GM23248 (cell line): ENCODE data around the gene SRRM5. TPM values are rescaled to one million over a fixed set of nuclear protein-coding genes. Genes with fewer than 3 reads are reported as not detected.
"Not testable (repeated sequence)": the region's sequence is repeated elsewhere in the genome, so short reads cannot be mapped to it uniquely, and the experiment has no call there.

Experiments
- DNase-seq: peaks from one replicate; pipeline ENCODE4 v3.0.0-alpha.2; 2015
- H2AFZ ChIP-seq: fragments of 200-600 bp; sonication (generic); 2 replicates; pipeline ENCODE4 v1.6.1; 2016; ENCODE audit warnings: antibody characterized with exemption
- H3F3A ChIP-seq: fragments of 200-600 bp; sonication (generic); 2 replicates; pipeline ENCODE4 v1.6.1; 2016; ENCODE audit warnings: mild to moderate bottlenecking, antibody characterized with exemption, mixed run types; ENCODE audit not compliant: insufficient read depth
- H3K27ac ChIP-seq: fragments of 200-600 bp; sonication (generic); 2 replicates; pipeline ENCODE4 v1.5.1; 2016; ENCODE audit warnings: mild to moderate bottlenecking
- H3K27me3 ChIP-seq: fragments of 200-600 bp; sonication (generic); replicated peaks from 2 replicates; pipeline ENCODE4 v1.6.1; 2016; ENCODE audit warnings: mild to moderate bottlenecking; ENCODE audit not compliant: insufficient read depth
- H3K36me3 ChIP-seq: fragments of 200-600 bp; sonication (generic); 2 replicates; pipeline ENCODE4 v1.6.1; 2016; ENCODE audit warnings: low read depth, mild to moderate bottlenecking
- H3K4me1 ChIP-seq: fragments of 200-600 bp; sonication (generic); 2 replicates; pipeline ENCODE4 v1.6.1; 2016; ENCODE audit warnings: mild to moderate bottlenecking; ENCODE audit not compliant: insufficient read depth
- H3K4me2 ChIP-seq: fragments of 200-600 bp; sonication (generic); one replicate; pipeline ENCODE4 v1.6.1; 2016; ENCODE audit warnings: mild to moderate bottlenecking; ENCODE audit not compliant: unreplicated experiment
- H3K4me3 ChIP-seq: fragments of 200-600 bp; sonication (generic); 2 replicates; pipeline ENCODE4 v1.5.1; 2016; ENCODE audit warnings: mild to moderate bottlenecking
- H3K79me2 ChIP-seq: fragments of 200-600 bp; sonication (generic); 2 replicates; pipeline ENCODE4 v1.6.1; 2016; ENCODE audit warnings: mild to moderate bottlenecking; ENCODE audit not compliant: insufficient read depth
- H3K9ac ChIP-seq: fragments of 200-600 bp; sonication (generic); 2 replicates; pipeline ENCODE4 v1.6.1; 2016; ENCODE audit warnings: mild to moderate bottlenecking
- H3K9me2 ChIP-seq: fragments of 200-600 bp; sonication (generic); 2 replicates; pipeline ENCODE4 v1.6.1; 2016; ENCODE audit warnings: mixed run types, mild to moderate bottlenecking, moderate library complexity; ENCODE audit not compliant: insufficient read depth
- H3K9me3 ChIP-seq: fragments of 200-600 bp; sonication (generic); one replicate; pipeline ENCODE4 v1.6.1; 2017; ENCODE audit warnings: low read depth
- H4K20me1 ChIP-seq: fragments of 200-600 bp; sonication (generic); 2 replicates; pipeline ENCODE4 v1.6.0; 2016; ENCODE audit not compliant: insufficient read depth
- EZH2 ChIP-seq: fragments of 200-600 bp; sonication (generic); IDR thresholded peaks from 2 replicates; pipeline ENCODE4 v1.6.1; 2018; ENCODE audit warnings: antibody characterized with exemption, mild to moderate bottlenecking; ENCODE audit not compliant: insufficient read depth, poor library complexity, severe bottlenecking
- EZH2phosphoT487 ChIP-seq: fragments of 200-600 bp; sonication (generic); IDR thresholded peaks from 2 replicates; pipeline ENCODE4 v1.6.1; 2018; ENCODE audit warnings: antibody characterized with exemption, moderate library complexity, mild to moderate bottlenecking, low read depth; ENCODE audit not compliant: insufficient read depth
- WGBS, 2 experiments: methylation state at CpG; one replicate each; pipeline ENCODE4 v1.1.6; 2015 to 2017; ENCODE audit warnings: low lambda C conversion rate in 2 of 2, low coverage in 1 of 2; ENCODE audit errors: missing lambda C conversion rate in 2 of 2; 5-methylcytosine and 5-hydroxymethylcytosine counted together
- in situ Hi-C: fragments of 300-500 bp; cut with MboI; formaldehyde crosslinking; loops from 2 replicates; pipeline ENCODE4 v1.15.0; 2020
- polyA plus RNA-seq: library from polyadenylated mRNA; unstranded; fragments of >200 nt; fragmentation: Nextera tagmentation; extraction: Ambion mirVana; gene quantifications from 2 replicates; pipeline ENCODE4 v1.2.1, GENCODE V29; 2016
- total RNA-seq: library from RNA; depleted of rRNA; stranded (reverse); fragments of >200 nt; shearing (Covaris generic); gene quantifications from 2 replicates; pipeline ENCODE4 v1.2.3, GENCODE V29; 2014

Gene SRRM5
- total and polyA plus RNA-seq, 2 experiments from 2014 or later: not detected

- Histone ChIP-seq H3K4me3 (no peak overlapping the region), H3K27ac (no peak overlapping the region), H3K9me3 (no peaks in the 10 kb centered on the region), H3K9ac (no peak overlapping the region), H3K36me3 (no peaks in the 10 kb centered on the region), H3F3A (peaks cover 4% of the 10 kb centered on the region; the same call in 1 of the 2 replicates), H3K4me2 (no peak overlapping the region), H3K9me2 (no peaks in the 10 kb centered on the region), H2AFZ (no peak overlapping the region; the same call in 1 of the 2 replicates), H3K79me2 (no peaks in the 10 kb centered on the region), H3K4me1 (no peaks in the 10 kb centered on the region), H4K20me1 (no peaks in the 10 kb centered on the region), H3K27me3 (no peaks in the 10 kb centered on the region)
- TF ChIP-seq EZH2phosphoT487: no peak
- no peak for TF ChIP-seq EZH2
- in situ Hi-C loops: no loop called here
- WGBS, 2 experiments: 68 to 70% methylated on average over 7 of the region's 7 CpGs
- DNase-seq: no peak
Observed at GRCh38 chr19:43581467-43581866, 30.4 kb upstream of the SRRM5 start.

GRCh38 chr19:43582495-43582894, 29.4 kb upstream of the SRRM5 start:
- H3K36me3 ChIP-seq: peaks cover 6% of the 10 kb centered on the region; the same call in 1 of the 2 replicates
- H3K9me3 ChIP-seq: no peaks in the 10 kb centered on the region
- H3K4me3 ChIP-seq: no peak overlapping the region
- H3F3A ChIP-seq: peaks cover 4% of the 10 kb centered on the region; the same call in 1 of the 2 replicates
- no peak overlapping the region for H3K27ac ChIP-seq
- in situ Hi-C loops: no loop called here
- no peak for DNase-seq
- H4K20me1 ChIP-seq: no peaks in the 10 kb centered on the region
- H3K4me1 ChIP-seq: no peaks in the 10 kb centered on the region
- no peak for TF ChIP-seq EZH2phosphoT487
- TF ChIP-seq EZH2: no peak
- H3K79me2 ChIP-seq: peaks cover 5% of the 10 kb centered on the region; the same call in 1 of the 2 replicates
- no peaks in the 10 kb centered on the region for H3K27me3 ChIP-seq
- H2AFZ ChIP-seq: no peak overlapping the region
- no peak overlapping the region for H3K9ac ChIP-seq
- H3K4me2 ChIP-seq: no peak overlapping the region
- H3K9me2 ChIP-seq: no peaks in the 10 kb centered on the region
- 91 to 95% methylated on average over 2 of the region's 2 CpGs for WGBS, 2 experiments

GRCh38 chr19:43584484-43584883, 27.4 kb upstream of the SRRM5 start:
- 96 to 100% methylated on average over 1 of the region's 1 CpG for WGBS, 2 experiments
- Histone ChIP-seq H2AFZ (no peak overlapping the region), H3K4me1 (no peaks in the 10 kb centered on the region), H3K36me3 (peaks cover 10% of the 10 kb centered on the region; the same call in 1 of the 2 replicates), H3K27me3 (no peaks in the 10 kb centered on the region), H3K4me2 (no peak overlapping the region), H3K9ac (no peak overlapping the region), H3K27ac (no peak overlapping the region), H3K9me3 (no peaks in the 10 kb centered on the region), H3F3A (peaks cover 4% of the 10 kb centered on the region; the same call in 1 of the 2 replicates), H3K79me2 (peaks cover 12% of the 10 kb centered on the region), H3K4me3 (no peak overlapping the region), H3K9me2 (no peaks in the 10 kb centered on the region), H4K20me1 (no peaks in the 10 kb centered on the region)
- DNase-seq: no peak
- TF ChIP-seq EZH2 (no peak), EZH2phosphoT487 (no peak)
- in situ Hi-C loops: no loop called here

GRCh38 chr19:43586346-43586745, 25.5 kb upstream of the SRRM5 start:
- Histone ChIP-seq H3K4me3 (no peak overlapping the region), H3K9ac (no peak overlapping the region), H3K9me3 (no peaks in the 10 kb centered on the region), H2AFZ (no peak overlapping the region), H3K9me2 (no peaks in the 10 kb centered on the region), H3K27me3 (no peaks in the 10 kb centered on the region), H3K27ac (no peak overlapping the region), H3K4me1 (no peaks in the 10 kb centered on the region), H3K79me2 (peaks cover 30% of the 10 kb centered on the region), H3K36me3 (peaks cover 10% of the 10 kb centered on the region; the same call in 1 of the 2 replicates), H4K20me1 (no peaks in the 10 kb centered on the region), H3F3A (peaks cover 4% of the 10 kb centered on the region; the same call in 1 of the 2 replicates), H3K4me2 (no peak overlapping the region)
- TF ChIP-seq EZH2phosphoT487: no peak
- TF ChIP-seq EZH2: no peak
- in situ Hi-C loops: no loop called here
- DNase-seq: no peak
- 78 to 86% methylated on average over 2 of the region's 2 CpGs for WGBS, 2 experiments

- 88 to 100% methylated on average over 3 of the region's 3 CpGs for WGBS, 2 experiments
- H3K27me3 ChIP-seq, H4K20me1 ChIP-seq: not testable (repeated sequence)
Observed at GRCh38 chr19:43587029-43587428, 24.9 kb upstream of the SRRM5 start.

More at GRCh38 chr19:43587029-43587428, 24.9 kb upstream of the SRRM5 start:
- H3F3A ChIP-seq, DNase-seq, H3K36me3 ChIP-seq, H3K9me3 ChIP-seq, H3K4me2 ChIP-seq, H3K27ac ChIP-seq, H3K4me3 ChIP-seq, H3K9ac ChIP-seq, H2AFZ ChIP-seq, H3K9me2 ChIP-seq, H3K4me1 ChIP-seq, in situ Hi-C loops: not testable (repeated sequence)
- peaks cover 32% of the 10 kb centered on the region for H3K79me2 ChIP-seq
